HG02852 (cell line): ENCODE data around the gene DNAH11.
"Not testable (repeated sequence)": the region's sequence is repeated elsewhere in the genome, so short reads cannot be mapped to it uniquely, and the experiment has no call there.

Source experiments
- ATAC-seq: cut with Tn5 transposase; IDR thresholded peaks from one replicate; pipeline ENCODE4 v1.9.1; 2021; ENCODE audit warnings: mild to moderate bottlenecking, moderate library complexity; ENCODE audit not compliant: unreplicated experiment

The DNAH11 gene

GRCh38 chr7:21869785-21870402, 327.1 kb downstream of the DNAH11 start:
- no peak for ATAC-seq

GRCh38 chr7:21883069-21883468, 340.2 kb downstream of the DNAH11 start:
- no peak for ATAC-seq

GRCh38 chr7:21883501-21883900, 340.7 kb downstream of the DNAH11 start:
- ATAC-seq, result not testable (repeated sequence)

- ATAC-seq, result no peak
Observed at GRCh38 chr7:21884496-21884895, 341.7 kb downstream of the DNAH11 start.

- no peak for ATAC-seq
Observed at GRCh38 chr7:21886396-21886795, 343.6 kb downstream of the DNAH11 start.

GRCh38 chr7:21887353-21887752, 344.5 kb downstream of the DNAH11 start:
- ATAC-seq, result no peak

GRCh38 chr7:21887779-21888178, 344.9 kb downstream of the DNAH11 start:
- ATAC-seq, result no peak

GRCh38 chr7:21891291-21891690, 348.5 kb downstream of the DNAH11 start:
- no peak for ATAC-seq

GRCh38 chr7:21893401-21893800, 350.6 kb downstream of the DNAH11 start:
- no peak for ATAC-seq

GRCh38 chr7:21898265-21898930, 355.6 kb downstream of the DNAH11 start:
- ATAC-seq, result peak; percentile 96

GRCh38 chr7:21902240-21902639, 359.4 kb downstream of the DNAH11 start:
- no peak for ATAC-seq

- no peak for ATAC-seq
Observed at GRCh38 chr7:21903020-21903786, 360.4 kb downstream of the DNAH11 start.

- no peak for ATAC-seq
Observed at GRCh38 chr7:21908746-21909145, 365.9 kb downstream of the DNAH11 start.

- no peak for ATAC-seq
Observed at GRCh38 chr7:21910253-21910652, 367.4 kb downstream of the DNAH11 start.

GRCh38 chr7:21911341-21911875, 368.6 kb downstream of the DNAH11 start:
- ATAC-seq, result no peak

GRCh38 chr7:21912305-21912704, 369.5 kb downstream of the DNAH11 start:
- no peak for ATAC-seq

- ATAC-seq, result no peak
Observed at GRCh38 chr7:21912931-21913780, 370.3 kb downstream of the DNAH11 start.

- no peak for ATAC-seq
Observed at GRCh38 chr7:21914671-21915070, 371.8 kb downstream of the DNAH11 start.

- ATAC-seq, result no peak
Observed at GRCh38 chr7:21915140-21915539, 372.3 kb downstream of the DNAH11 start.

- no peak for ATAC-seq
Observed at GRCh38 chr7:21916176-21916575, 373.3 kb downstream of the DNAH11 start.

GRCh38 chr7:21916629-21917028, 373.8 kb downstream of the DNAH11 start:
- no peak for ATAC-seq
